Measurements from ENCODE around the gene RTP5. TPM values are rescaled to one million over a fixed set of nuclear protein-coding genes. Genes with fewer than 3 reads are reported as not detected.
A peak's percentile ranks its signal among the peaks of the same experiment; 100 is the strongest.

Gene RTP5
- polyA plus RNA-seq, 1 of the 3 experiments (the other 2 are of a cell fraction), result not detected

DNA sequence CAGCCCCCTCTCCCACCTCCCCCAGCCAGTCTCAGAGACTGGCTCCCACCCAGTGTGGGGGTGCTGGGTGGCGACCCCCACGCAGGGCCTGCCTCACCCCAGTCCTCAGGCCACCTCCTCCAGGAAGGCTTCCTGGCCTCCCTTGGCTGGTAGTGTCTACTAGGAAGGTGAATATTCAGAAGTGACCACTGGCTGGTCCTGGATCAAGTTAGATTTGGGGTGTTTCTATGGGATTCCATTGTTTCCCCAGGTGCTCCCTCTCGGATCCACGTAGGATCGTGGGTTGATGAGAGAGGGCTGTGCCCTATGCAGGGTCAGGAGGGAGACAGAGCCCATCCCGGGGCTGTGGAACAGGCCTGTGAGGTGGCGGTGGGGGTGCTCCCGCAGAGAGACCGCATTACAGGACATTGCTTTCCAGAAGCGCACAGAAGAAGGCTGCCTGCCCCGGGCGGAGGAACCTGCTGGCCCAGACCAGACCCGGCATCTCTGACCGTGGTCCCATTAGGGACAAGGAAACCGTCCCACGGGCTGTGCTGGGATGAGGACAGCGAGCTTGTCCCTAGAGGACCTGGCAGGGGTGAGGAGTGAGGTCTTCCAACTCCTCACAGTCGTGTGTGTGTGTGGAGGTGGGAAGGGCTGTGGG, 14.2 kb upstream of the RTP5 start:
- TF ChIP-seq MXI1 (IDR thresholded peaks at IDR 0.05; ENCODE audit: low read depth, low read length), result no peak
- H3K9me2 ChIP-seq, result no peaks in the 10 kb centered on the region
- peaks cover 12 to 21% of the 10 kb centered on the region in 2 experiments; a peak in 3 of 4 replicates for H3K4me1 ChIP-seq (ENCODE audit: control insufficient read depth in 1 of 2, insufficient read depth in 2 of 2, low read depth in 1 of 2, low read length in 1 of 2)
- no peaks in the 10 kb centered on the region for H3F3A ChIP-seq (replicated peaks; ENCODE audit: insufficient read depth)
- no peaks in the 10 kb centered on the region for H3K27me3 ChIP-seq (ENCODE audit: insufficient read depth)
- WGBS (ENCODE audit: low lambda C conversion rate), result 73% methylated on average over 9 of the region's 18 CpGs
- H3K4me2 ChIP-seq, result no peak overlapping the region
- H3K79me2 ChIP-seq (ENCODE audit: insufficient read depth), result no peaks in the 10 kb centered on the region
- POLR2A ChIA-PET, result no interaction called here
- no peaks in the 10 kb centered on the region for H3K9me3 ChIP-seq
- H3K36me3 ChIP-seq (replicated peaks in 1 of 2; ENCODE audit: control insufficient read depth in 1 of 2, insufficient read depth in 2 of 2, low read length in 1 of 2), result no peaks in the 10 kb centered on the region
- H3K27ac ChIP-seq (ENCODE audit: low read depth in 2 of 2, low read length in 1 of 2), result no peak overlapping the region
- no peak overlapping the region for H3K9ac ChIP-seq
- peak; percentile 39 for DNase-seq
- H3K4me3 ChIP-seq (ENCODE audit: low read depth in 2 of 2, low read length in 1 of 2), result no peak overlapping the region
- H2AFZ ChIP-seq (ENCODE audit: low read depth), result no peak overlapping the region
- H4K20me1 ChIP-seq (ENCODE audit: insufficient read depth), result no peaks in the 10 kb centered on the region
- CTCF ChIA-PET, result interaction anchor here (1.0 to 1.1 kb wide), 3 partner anchors 13 to 123 kb away, joined by 3 to 4 read pairs (median 3); no protein-coding TSS in a partner anchor

DNA sequence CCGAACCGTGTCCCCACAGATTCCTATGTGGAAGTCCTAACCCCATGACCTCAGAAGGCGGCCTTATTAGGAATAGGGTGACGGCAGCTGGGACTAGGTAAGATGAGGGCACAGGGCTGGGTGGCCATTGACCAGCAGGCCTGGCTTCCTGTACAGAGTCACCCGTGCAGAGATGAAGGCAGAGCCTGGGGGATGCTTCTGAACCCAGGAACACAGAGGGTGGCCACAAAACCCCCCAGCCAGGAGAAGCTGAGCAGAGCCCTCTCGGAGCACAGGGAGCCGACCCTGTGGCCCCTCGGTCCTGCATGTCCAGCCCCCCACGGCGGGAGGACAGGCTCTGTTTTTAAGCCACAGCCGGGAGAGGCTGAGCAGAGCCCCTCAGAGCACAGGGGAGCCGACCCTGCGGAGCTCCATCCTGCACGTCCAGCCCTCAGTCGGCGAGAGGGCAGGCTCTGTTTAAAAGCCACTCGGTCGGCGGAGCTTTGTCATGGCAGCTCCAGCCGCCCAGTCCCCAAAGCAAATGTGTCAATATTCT, 13.6 kb upstream of the RTP5 start:
- H3K9ac ChIP-seq, result no peak overlapping the region
- H3K27me3 ChIP-seq (ENCODE audit: insufficient read depth), result no peaks in the 10 kb centered on the region
- ChIA-PET CTCF (interaction anchor here (1.0 kb wide), 1 partner anchor 12 kb away, joined by 3 read pairs; no protein-coding TSS in a partner anchor), POLR2A (no interaction called here)
- WGBS (ENCODE audit: low lambda C conversion rate), result 68% methylated on average over 20 of the region's 20 CpGs
- no peak overlapping the region for H3K4me2 ChIP-seq
- no peaks in the 10 kb centered on the region for H4K20me1 ChIP-seq (ENCODE audit: insufficient read depth)
- no peaks in the 10 kb centered on the region for H3K79me2 ChIP-seq (ENCODE audit: insufficient read depth)
- no peak overlapping the region for H3K27ac ChIP-seq (ENCODE audit: low read depth in 2 of 2, low read length in 1 of 2)
- H2AFZ ChIP-seq (ENCODE audit: low read depth), result no peak overlapping the region
- no peaks in the 10 kb centered on the region for H3K36me3 ChIP-seq (replicated peaks in 1 of 2; ENCODE audit: control insufficient read depth in 1 of 2, insufficient read depth in 2 of 2, low read length in 1 of 2)
- H3K4me3 ChIP-seq (ENCODE audit: low read depth in 2 of 2, low read length in 1 of 2), result no peak overlapping the region
- H3K9me2 ChIP-seq, result no peaks in the 10 kb centered on the region
- peaks cover 12 to 19% of the 10 kb centered on the region in 2 experiments; a peak in 3 of 4 replicates for H3K4me1 ChIP-seq (ENCODE audit: control insufficient read depth in 1 of 2, insufficient read depth in 2 of 2, low read depth in 1 of 2, low read length in 1 of 2)
- TF ChIP-seq, protein P1, sequence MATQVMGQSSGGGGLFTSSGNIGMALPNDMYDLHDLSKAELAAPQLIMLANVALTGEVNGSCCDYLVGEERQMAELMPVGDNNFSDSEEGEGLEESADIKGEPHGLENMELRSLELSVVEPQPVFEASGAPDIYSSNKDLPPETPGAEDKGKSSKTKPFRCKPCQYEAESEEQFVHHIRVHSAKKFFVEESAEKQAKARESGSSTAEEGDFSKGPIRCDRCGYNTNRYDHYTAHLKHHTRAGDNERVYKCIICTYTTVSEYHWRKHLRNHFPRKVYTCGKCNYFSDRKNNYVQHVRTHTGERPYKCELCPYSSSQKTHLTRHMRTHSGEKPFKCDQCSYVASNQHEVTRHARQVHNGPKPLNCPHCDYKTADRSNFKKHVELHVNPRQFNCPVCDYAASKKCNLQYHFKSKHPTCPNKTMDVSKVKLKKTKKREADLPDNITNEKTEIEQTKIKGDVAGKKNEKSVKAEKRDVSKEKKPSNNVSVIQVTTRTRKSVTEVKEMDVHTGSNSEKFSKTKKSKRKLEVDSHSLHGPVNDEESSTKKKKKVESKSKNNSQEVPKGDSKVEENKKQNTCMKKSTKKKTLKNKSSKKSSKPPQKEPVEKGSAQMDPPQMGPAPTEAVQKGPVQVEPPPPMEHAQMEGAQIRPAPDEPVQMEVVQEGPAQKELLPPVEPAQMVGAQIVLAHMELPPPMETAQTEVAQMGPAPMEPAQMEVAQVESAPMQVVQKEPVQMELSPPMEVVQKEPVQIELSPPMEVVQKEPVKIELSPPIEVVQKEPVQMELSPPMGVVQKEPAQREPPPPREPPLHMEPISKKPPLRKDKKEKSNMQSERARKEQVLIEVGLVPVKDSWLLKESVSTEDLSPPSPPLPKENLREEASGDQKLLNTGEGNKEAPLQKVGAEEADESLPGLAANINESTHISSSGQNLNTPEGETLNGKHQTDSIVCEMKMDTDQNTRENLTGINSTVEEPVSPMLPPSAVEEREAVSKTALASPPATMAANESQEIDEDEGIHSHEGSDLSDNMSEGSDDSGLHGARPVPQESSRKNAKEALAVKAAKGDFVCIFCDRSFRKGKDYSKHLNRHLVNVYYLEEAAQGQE (IDR thresholded peaks at IDR 0.05; ENCODE audit: low read depth, low read length), result no peak
- TF ChIP-seq YY1 (IDR thresholded peaks at IDR 0.05; ENCODE audit: low read depth) (no peak), ELF1 (IDR thresholded peaks at IDR 0.05) (no peak), MEF2A (IDR thresholded peaks at IDR 0.05; ENCODE audit: borderline replicate concordance, low read depth) (no peak), POLR2AphosphoS5 (IDR thresholded peaks at IDR 0.05; ENCODE audit: low read depth, low read length) (no peak), CTCF (IDR thresholded peaks at IDR 0.05) (no peak), SMC3 (IDR thresholded peaks at IDR 0.05; ENCODE audit: low read depth, low read length) (no peak), MXI1 (IDR thresholded peaks at IDR 0.05; ENCODE audit: low read depth, low read length) (no peak), FOSL2 (IDR thresholded peaks at IDR 0.05; ENCODE audit: borderline replicate concordance, low read depth) (no peak), TCF12 (IDR thresholded peaks at IDR 0.05) (no peak), NFIC (IDR thresholded peaks at IDR 0.05; ENCODE audit: borderline replicate concordance) (no peak)
- TF ChIP-seq, protein P2, sequence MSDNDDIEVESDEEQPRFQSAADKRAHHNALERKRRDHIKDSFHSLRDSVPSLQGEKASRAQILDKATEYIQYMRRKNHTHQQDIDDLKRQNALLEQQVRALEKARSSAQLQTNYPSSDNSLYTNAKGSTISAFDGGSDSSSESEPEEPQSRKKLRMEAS (IDR thresholded peaks at IDR 0.05; ENCODE audit: low read depth), result no peak
- no peaks in the 10 kb centered on the region for H3F3A ChIP-seq (replicated peaks; ENCODE audit: insufficient read depth)
- peak; percentile 30 for DNase-seq
- no peaks in the 10 kb centered on the region for H3K9me3 ChIP-seq
